HepG2 (cell line): ENCODE data around the gene SELENOI. TPM values are rescaled to one million over a fixed set of nuclear protein-coding genes. Genes with fewer than 3 reads are reported as not detected.

Experiments
- ATAC-seq: fragments of 200-7000 bp; cut with Tn5 transposase; 3 replicates; pipeline ENCODE4 v1.9.1; 2020; ENCODE audit warnings: mild to moderate bottlenecking, moderate library complexity
- BruUV-seq: library from RNA; stranded (reverse); fragments of 400-500 nt; replicated peaks from 2 replicates; lab custom pipeline; 2021; lab: Mats Ljungman, UMichigan
- CTCF ChIA-PET: fragments of 300-600 bp; formaldehyde crosslinking; extraction: SDS; loops from one replicate; lab custom pipeline; 2021; ENCODE audit warnings: low total read pairs, inconsistent platforms, low intra/inter-chr PET ratio; lab: Yijun Ruan, JAX
- POLR2A ChIA-PET: fragments of 350-600 bp; sonication (Branson Sonifier 250); formaldehyde crosslinking; loops from one replicate; lab custom pipeline; 2020; ENCODE audit warnings: antibody characterized with exemption, inconsistent platforms; lab: Yijun Ruan, JAX
- DNase-seq: peaks from one replicate; pipeline ENCODE4 v3.0.0-alpha.2; 2015; ENCODE audit warnings: low spot score
- FAIRE-seq: peaks from 3 replicates; lab custom pipeline; 2011; peaks lifted over from hg19 to GRCh38; lab: Jason Lieb, UNC
- H2AFZ ChIP-seq: one replicate; pipeline ENCODE4 v1.6.1; 2011; ENCODE audit warnings: low read length, inconsistent platforms
- H3K27ac ChIP-seq: fragments of 300-600 bp; 3 replicates; pipeline ENCODE4 v1.8.0; 2011; ENCODE audit warnings: mixed run types, mild to moderate bottlenecking, mixed read lengths, low read length, inconsistent platforms; ENCODE audit not compliant: insufficient read depth; ENCODE audit errors: extremely low read length
- H3K27me3 ChIP-seq, 2 experiments: fragments of 200-600 bp in 1 of 2; 2 replicates in 1 of 2; 3 replicates in 1 of 2; pipeline versions ENCODE4 v1.6.0 to v1.8.0; 2011; ENCODE audit warnings: low read length in 2 of 2, mild to moderate bottlenecking in 2 of 2, moderate library complexity in 2 of 2, inconsistent platforms in 1 of 2; ENCODE audit not compliant: insufficient read depth in 2 of 2, control insufficient read depth in 1 of 2
- H3K36me3 ChIP-seq, 2 experiments: fragments of 200-600 bp in 1 of 2; replicated peaks in 1 of 2; 2 replicates in 1 of 2; 3 replicates in 1 of 2; pipeline versions ENCODE4 v1.5.1 to v1.8.0; 2011; ENCODE audit warnings: low read length in 2 of 2, inconsistent platforms in 1 of 2; ENCODE audit not compliant: insufficient read depth in 2 of 2, control insufficient read depth in 1 of 2
- H3K4me1 ChIP-seq: 2 replicates; pipeline ENCODE4 v1.5.1; 2012; ENCODE audit warnings: low read length, inconsistent platforms; ENCODE audit not compliant: insufficient read depth
- H3K4me2 ChIP-seq: 2 replicates; pipeline ENCODE4 v1.6.0; 2011; ENCODE audit warnings: low read depth, low read length, inconsistent platforms
- H3K4me3 ChIP-seq, 3 experiments: fragments of 200-600 bp in 1 of 3; sonication (generic), shearing (Covaris generic) in 1 of 3; replicated peaks in 1 of 3; 2 replicates each; pipeline ENCODE4 v1.5.1; 2011 to 2016; ENCODE audit warnings: low read length in 3 of 3, inconsistent platforms in 2 of 3, low read depth in 2 of 3, mild to moderate bottlenecking in 2 of 3, control low read depth in 1 of 3, mixed read lengths in 1 of 3; ENCODE audit not compliant: insufficient read depth in 1 of 3
- H3K79me2 ChIP-seq: one replicate; pipeline ENCODE4 v1.6.1; 2011; ENCODE audit warnings: low read length, inconsistent platforms; ENCODE audit not compliant: insufficient read depth
- H3K9ac ChIP-seq: 2 replicates; pipeline ENCODE4 v1.6.0; 2011; ENCODE audit warnings: mild to moderate bottlenecking, low read depth, low read length, inconsistent platforms; ENCODE audit not compliant: insufficient read depth
- H3K9me3 ChIP-seq: 2 replicates; pipeline ENCODE4 v1.5.1; 2012; ENCODE audit warnings: mild to moderate bottlenecking, low read length
- H4K20me1 ChIP-seq: 2 replicates; pipeline ENCODE4 v1.6.0; 2011; ENCODE audit warnings: inconsistent platforms, mild to moderate bottlenecking, low read length, moderate library complexity; ENCODE audit not compliant: insufficient read depth
- ATF2 ChIP-seq: sonication (generic); formaldehyde crosslinking; IDR thresholded peaks from 2 replicates; pipeline ENCODE4 v1.4.0; 2020; ENCODE audit warnings: missing genetic modification reagents
- CBX1 ChIP-seq: IDR thresholded peaks from one replicate; pipeline ENCODE4 v1.6.1; 2016; ENCODE audit warnings: antibody characterized with exemption, low read depth
- EZH2 ChIP-seq: conservative IDR thresholded peaks from 2 replicates; pipeline ENCODE4 v1.6.1; 2012; ENCODE audit warnings: mild to moderate bottlenecking, low read depth, low read length, moderate library complexity
- HIC2 ChIP-seq: sonication (generic); formaldehyde crosslinking; IDR thresholded peaks from 2 replicates; pipeline ENCODE4 v1.9.0; 2022; ENCODE audit warnings: low read depth, missing genetic modification reagents
- KDM2A ChIP-seq: sonication (generic); formaldehyde crosslinking; IDR thresholded peaks from 2 replicates; pipeline ENCODE4 v1.4.0; 2020; ENCODE audit warnings: low read depth, missing genetic modification reagents, borderline replicate concordance
- KDM3A ChIP-seq: IDR thresholded peaks from 2 replicates; pipeline ENCODE4 v1.6.1; 2018; ENCODE audit warnings: low read depth, missing compliant biosample characterization
- RBM39 ChIP-seq: fragments of 200-400 bp; formaldehyde crosslinking; IDR thresholded peaks from one replicate; pipeline ENCODE4 v1.6.1; 2018; ENCODE audit warnings: antibody characterized with exemption, mild to moderate bottlenecking, low read depth, low read length; ENCODE audit not compliant: poor library complexity, severe bottlenecking
- SIX4 ChIP-seq: sonication (generic); formaldehyde crosslinking; IDR thresholded peaks from 2 replicates; pipeline ENCODE4 v1.4.0; 2020; ENCODE audit warnings: missing genetic modification reagents
- TEF ChIP-seq: sonication (generic); formaldehyde crosslinking; IDR thresholded peaks from 2 replicates; pipeline ENCODE4 v1.5.0; 2020; ENCODE audit warnings: missing genetic modification reagents
- ZNF496 ChIP-seq: sonication (generic); formaldehyde crosslinking; IDR thresholded peaks from 2 replicates; pipeline ENCODE4 v1.8.1; 2023; ENCODE audit warnings: mild to moderate bottlenecking, moderate library complexity, missing genetic modification reagents; ENCODE audit not compliant: insufficient replicate concordance
- ZNF768 ChIP-seq: sonication (generic); formaldehyde crosslinking; IDR thresholded peaks from 2 replicates; pipeline ENCODE4 v1.4.0; 2020; ENCODE audit warnings: missing genetic modification reagents
- ZSCAN9 ChIP-seq: IDR thresholded peaks from 2 replicates; pipeline ENCODE4 v1.6.1; 2016; ENCODE audit warnings: borderline replicate concordance
- WGBS: methylation state at CpG from one replicate; pipeline ENCODE4 v1.1.6; 2017; ENCODE audit warnings: low lambda C conversion rate; 5-methylcytosine and 5-hydroxymethylcytosine counted together
- in situ Hi-C: cut with HindIII; loops from 2 replicates; pipeline ENCODE4 v1.10.0; 2017; ENCODE audit warnings: low pct_unique_long_range_greater_than_20kb; ENCODE audit not compliant: extremely low pct_ligation_motif_present
- intact Hi-C: fragments of 100-400 bp; cut with micrococcal nuclease; formaldehyde crosslinking; loops from one replicate; pipeline ENCODE4 v1.10.0; 2022; ENCODE audit not compliant: unreplicated experiment
- polyA plus RNA-seq, 8 experiments: library from polyadenylated mRNA; depleted of rRNA in 3 of 8; stranded (reverse) in 7 of 8; unstranded in 1 of 8; fragments of >200 nt; fragmentation: Illumina TruSeq in 4 of 8; extraction: Trizol in 4 of 8; gene quantifications; 2 replicates each; pipeline versions ENCODE4 v1.2.1 to v1.2.3, GENCODE V29; 2011 to 2016; ENCODE audit warnings: low read depth in 4 of 8, missing spikeins in 1 of 8, mixed read lengths in 1 of 8; ENCODE audit not compliant: insufficient read depth in 1 of 8
- total RNA-seq, 5 experiments: library from RNA; depleted of rRNA; stranded (reverse); fragments of >200 nt; fragmentation: Illumina TruSeq; extraction: Trizol; gene quantifications; 2 replicates each; pipeline ENCODE4 v1.2.3, GENCODE V29; 2016; ENCODE audit warnings: low read depth in 1 of 5
- TF ChIP-seq, protein P1 (sequence below): sonication (generic); formaldehyde crosslinking; IDR thresholded peaks from 2 replicates; pipeline ENCODE4 v1.4.0; 2020; ENCODE audit warnings: missing genetic modification reagents
- TF ChIP-seq, protein P2 (sequence below): sonication (generic); formaldehyde crosslinking; IDR thresholded peaks from 2 replicates; pipeline ENCODE4 v1.4.0; 2020; ENCODE audit warnings: missing genetic modification reagents
- TF ChIP-seq, protein P3 (sequence below): sonication (generic); formaldehyde crosslinking; IDR thresholded peaks from 2 replicates; pipeline ENCODE4 v1.5.0; 2020; ENCODE audit warnings: missing genetic modification reagents

Gene SELENOI
- total and polyA plus RNA-seq, 2 of the 13 experiments (the other 11 are each of a cell fraction or from before 2014, with no cell fraction given), result 27.7 to 60.3 TPM

- POLR2A ChIA-PET, result interaction anchor here (1.6 kb wide), 1 partner anchor 21 kb away, joined by 5 read pairs; the partner anchor contains the start of gene SELENOI
- Histone ChIP-seq H3K36me3 (peaks cover 7 to 37% of the 10 kb centered on the region in 2 experiments), H3K79me2 (peaks cover 25% of the 10 kb centered on the region)
Observed at GRCh38 chr2:26366957-26367356, 21.0 kb downstream of the SELENOI start.

More at GRCh38 chr2:26366957-26367356, 21.0 kb downstream of the SELENOI start:
- DNase-seq (no peak), FAIRE-seq (no peak)
- no peak for TF ChIP-seq ZNF768 (CRISPR knock-in tag)
- no peak for TF ChIP-seq EZH2
- TF ChIP-seq HIC2, result no peak
- TF ChIP-seq RBM39, result no peak
- TF ChIP-seq, protein P1, sequence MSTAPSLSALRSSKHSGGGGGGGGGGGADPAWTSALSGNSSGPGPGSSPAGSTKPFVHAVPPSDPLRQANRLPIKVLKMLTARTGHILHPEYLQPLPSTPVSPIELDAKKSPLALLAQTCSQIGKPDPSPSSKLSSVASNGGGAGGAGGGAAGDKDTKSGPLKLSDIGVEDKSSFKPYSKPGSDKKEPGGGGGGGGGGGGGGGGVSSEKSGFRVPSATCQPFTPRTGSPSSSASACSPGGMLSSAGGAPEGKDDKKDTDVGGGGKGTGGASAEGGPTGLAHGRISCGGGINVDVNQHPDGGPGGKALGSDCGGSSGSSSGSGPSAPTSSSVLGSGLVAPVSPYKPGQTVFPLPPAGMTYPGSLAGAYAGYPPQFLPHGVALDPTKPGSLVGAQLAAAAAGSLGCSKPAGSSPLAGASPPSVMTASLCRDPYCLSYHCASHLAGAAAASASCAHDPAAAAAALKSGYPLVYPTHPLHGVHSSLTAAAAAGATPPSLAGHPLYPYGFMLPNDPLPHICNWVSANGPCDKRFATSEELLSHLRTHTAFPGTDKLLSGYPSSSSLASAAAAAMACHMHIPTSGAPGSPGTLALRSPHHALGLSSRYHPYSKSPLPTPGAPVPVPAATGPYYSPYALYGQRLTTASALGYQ, result no peak
- TF ChIP-seq TEF, result no peak
- no peak for TF ChIP-seq ZNF496 (CRISPR knock-in tag)
- no peak for TF ChIP-seq KDM2A (CRISPR knock-in tag)
- no peak for TF ChIP-seq SIX4 (CRISPR knock-in tag)
- no peak for TF ChIP-seq ATF2 (CRISPR knock-in tag)
- TF ChIP-seq, protein P2, sequence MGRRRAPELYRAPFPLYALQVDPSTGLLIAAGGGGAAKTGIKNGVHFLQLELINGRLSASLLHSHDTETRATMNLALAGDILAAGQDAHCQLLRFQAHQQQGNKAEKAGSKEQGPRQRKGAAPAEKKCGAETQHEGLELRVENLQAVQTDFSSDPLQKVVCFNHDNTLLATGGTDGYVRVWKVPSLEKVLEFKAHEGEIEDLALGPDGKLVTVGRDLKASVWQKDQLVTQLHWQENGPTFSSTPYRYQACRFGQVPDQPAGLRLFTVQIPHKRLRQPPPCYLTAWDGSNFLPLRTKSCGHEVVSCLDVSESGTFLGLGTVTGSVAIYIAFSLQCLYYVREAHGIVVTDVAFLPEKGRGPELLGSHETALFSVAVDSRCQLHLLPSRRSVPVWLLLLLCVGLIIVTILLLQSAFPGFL, result no peak
- TF ChIP-seq KDM3A (CRISPR knock-in tag), result no peak
- TF ChIP-seq, protein P3, sequence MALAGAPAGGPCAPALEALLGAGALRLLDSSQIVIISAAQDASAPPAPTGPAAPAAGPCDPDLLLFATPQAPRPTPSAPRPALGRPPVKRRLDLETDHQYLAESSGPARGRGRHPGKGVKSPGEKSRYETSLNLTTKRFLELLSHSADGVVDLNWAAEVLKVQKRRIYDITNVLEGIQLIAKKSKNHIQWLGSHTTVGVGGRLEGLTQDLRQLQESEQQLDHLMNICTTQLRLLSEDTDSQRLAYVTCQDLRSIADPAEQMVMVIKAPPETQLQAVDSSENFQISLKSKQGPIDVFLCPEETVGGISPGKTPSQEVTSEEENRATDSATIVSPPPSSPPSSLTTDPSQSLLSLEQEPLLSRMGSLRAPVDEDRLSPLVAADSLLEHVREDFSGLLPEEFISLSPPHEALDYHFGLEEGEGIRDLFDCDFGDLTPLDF (CRISPR knock-in tag), result no peak
- no peak for TF ChIP-seq ZSCAN9 (CRISPR knock-in tag)
- TF ChIP-seq CBX1, result no peak
- TF ChIP-seq, all 625 proteins: peak for 0
- in situ Hi-C loops (no loop called here), intact Hi-C loops (no loop called here)
- no TSS peak for BruUV-seq
- Histone ChIP-seq H3K27me3 (no peaks in the 10 kb centered on the region), H3K4me1 (peaks cover 29% of the 10 kb centered on the region), H3K9me3 (no peaks in the 10 kb centered on the region), H3K4me3 (no peak overlapping the region), H3K4me2 (no peak overlapping the region), H3K9ac (no peak overlapping the region), H4K20me1 (peaks cover 20% of the 10 kb centered on the region; the same call in 1 of the 2 replicates), H2AFZ (no peak overlapping the region), H3K27ac (no peak overlapping the region)
- CTCF ChIA-PET, result no interaction called here
- 97% methylated on average over 5 of the region's 5 CpGs for WGBS
- no peak for ATAC-seq
